Jurkat, Clone E6-1 (cell line): ENCODE results near the gene DBH.
"Not testable (repeated sequence)": the region's sequence is repeated elsewhere in the genome, so short reads cannot be mapped to it uniquely, and the experiment has no call there.

Experiments
- DNase-seq: peaks from one replicate; pipeline ENCODE4 v3.0.0-alpha.2; 2011; ENCODE audit warnings: low read depth, low spot score
- H3K4me3 ChIP-seq: 2 replicates; pipeline ENCODE4 v1.5.1; 2011; ENCODE audit warnings: mild to moderate bottlenecking, low read length, control low read depth, moderate library complexity

The DBH gene

DNA sequence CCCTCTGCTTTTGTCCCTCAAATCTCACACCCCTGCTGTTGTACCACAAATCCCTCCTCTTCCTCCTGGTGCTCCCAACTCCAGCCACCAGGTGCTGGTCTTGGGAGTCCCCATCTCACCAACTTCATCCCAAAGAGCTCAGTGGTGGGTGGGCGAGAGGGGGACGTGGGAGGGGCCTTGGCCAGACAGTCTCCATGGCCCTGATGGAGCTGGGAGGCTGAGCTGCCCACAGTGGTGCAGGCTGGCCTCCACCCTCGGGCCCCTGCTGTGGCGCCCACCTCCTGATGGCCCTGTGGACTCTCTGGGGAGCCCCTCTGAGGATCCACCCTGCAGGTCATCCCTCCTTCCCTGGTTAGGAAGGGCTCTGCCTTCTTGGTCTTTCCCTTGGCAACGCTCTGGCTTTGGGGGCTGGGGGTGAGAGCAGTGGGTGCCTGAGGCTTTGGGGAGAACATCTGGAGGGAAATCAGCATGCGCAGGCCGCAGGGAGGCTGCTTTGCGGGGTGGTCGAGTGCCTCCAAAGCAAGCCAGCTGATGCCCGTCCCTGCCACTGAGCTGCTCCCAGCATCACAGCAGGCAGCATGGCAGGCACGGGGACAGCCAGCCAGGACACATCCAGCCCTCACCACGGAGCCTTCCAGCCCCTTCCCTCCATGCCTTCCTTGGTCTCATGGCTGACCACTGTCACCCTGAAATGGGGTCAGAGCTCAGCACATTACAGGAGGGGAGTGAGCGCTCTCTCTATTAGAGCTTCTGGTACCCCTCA is 19.3 kb upstream of the DBH start:
- DNase-seq = no peak
- H3K4me3 ChIP-seq = no peak overlapping the region

GRCh38 chr9:133618726-133619125 is 17.4 kb upstream of the DBH start:
- DNase-seq = no peak
- H3K4me3 ChIP-seq = no peak overlapping the region

GRCh38 chr9:133619791-133620190 is 16.4 kb upstream of the DBH start:
- H3K4me3 ChIP-seq = no peak overlapping the region
- peak; percentile 90 for DNase-seq

DNA sequence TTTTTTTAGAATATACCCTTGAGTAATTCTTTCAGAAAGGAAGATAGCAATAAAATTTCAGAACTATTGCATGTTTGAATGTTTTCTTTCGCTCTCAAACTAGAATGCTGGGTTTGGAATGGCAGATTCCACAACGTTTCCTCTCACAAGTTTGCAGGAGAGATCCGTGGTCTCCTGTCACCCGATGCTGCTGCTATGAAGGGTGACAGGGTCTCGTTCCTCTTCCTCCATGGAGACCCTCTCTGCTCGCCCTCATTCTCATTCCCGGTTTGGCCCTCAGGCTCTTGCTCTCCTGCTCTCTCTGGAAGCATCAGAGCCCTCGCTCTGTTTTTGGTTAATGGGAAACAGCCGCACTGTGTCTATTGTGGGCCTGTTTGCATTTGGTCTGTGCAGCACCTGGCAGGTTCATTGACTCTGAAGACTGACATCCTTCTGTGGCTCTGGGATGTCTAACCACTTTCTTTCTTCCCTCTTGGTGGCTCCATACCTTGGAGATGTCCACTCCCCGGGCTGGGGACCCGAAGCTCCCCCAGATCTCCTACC is 14.4 kb upstream of the DBH start:
- DNase-seq = no peak
- no peak overlapping the region for H3K4me3 ChIP-seq

- DNase-seq = no peak
- H3K4me3 ChIP-seq = no peak overlapping the region
Measured at GRCh38 chr9:133622555-133622954, 13.6 kb upstream of the DBH start.

DNA sequence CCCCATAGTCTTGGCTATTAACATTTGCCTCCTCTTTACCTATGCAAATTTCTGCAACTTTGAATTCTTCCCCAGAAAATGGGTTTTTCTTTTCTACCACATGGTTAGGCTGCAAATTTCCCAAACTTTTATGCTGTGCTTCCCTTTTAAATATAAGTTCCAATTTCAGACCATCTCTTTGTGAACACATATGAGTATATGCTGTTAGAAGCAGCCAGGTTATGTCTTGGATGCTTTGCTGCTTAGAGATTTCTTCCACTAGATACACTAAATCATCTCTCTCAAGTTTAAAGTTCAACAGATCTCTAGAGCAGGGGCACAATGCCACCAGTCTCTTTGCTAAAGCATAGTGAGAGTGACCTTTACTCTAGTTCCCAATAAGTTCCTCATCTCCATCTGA is 10.2 kb upstream of the DBH start:
- DNase-seq, H3K4me3 ChIP-seq: not testable (repeated sequence)

DNA sequence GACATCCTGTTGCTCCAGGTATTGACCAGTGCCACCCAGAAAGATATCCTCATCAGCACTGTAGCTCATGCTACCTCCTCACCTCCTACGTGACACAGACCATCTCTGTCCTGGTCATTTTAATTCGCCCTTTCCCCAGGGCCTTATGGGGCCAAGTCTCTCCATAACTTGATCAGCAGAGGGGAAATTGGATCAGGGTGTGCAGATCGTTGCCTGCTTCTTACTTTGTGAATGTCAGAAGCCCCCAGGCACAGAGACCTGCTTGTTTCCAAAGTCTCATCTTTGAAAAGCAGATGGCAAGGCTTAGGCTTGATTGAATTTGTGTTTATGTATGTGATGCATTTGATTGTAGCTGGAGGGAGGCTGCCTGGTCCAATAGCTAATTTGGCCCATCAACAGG is 8.8 kb upstream of the DBH start:
- no peak for DNase-seq
- H3K4me3 ChIP-seq = no peak overlapping the region

DNA sequence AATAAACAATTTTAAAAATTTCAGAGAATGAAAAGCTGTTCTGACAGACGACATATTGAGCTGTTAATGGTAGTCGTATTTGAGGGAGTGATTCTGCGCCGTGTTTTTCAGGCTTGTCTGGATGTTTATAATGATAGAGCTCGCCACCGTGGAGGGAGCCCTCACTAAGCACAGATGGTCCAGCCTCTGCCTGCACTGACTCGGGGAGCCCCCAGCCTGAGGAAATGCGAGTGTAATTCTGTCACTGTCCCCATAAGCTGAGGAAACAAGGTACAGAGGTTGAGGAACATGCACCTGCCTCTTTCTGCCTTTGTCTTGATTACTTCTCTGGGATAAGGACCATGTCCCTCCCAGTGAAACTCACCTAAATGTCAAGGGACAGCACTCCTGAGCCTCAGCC is 7.4 kb upstream of the DBH start:
- H3K4me3 ChIP-seq = no peak overlapping the region
- no peak for DNase-seq

GRCh38 chr9:133629221-133630110 is 6.7 kb upstream of the DBH start:
- DNase-seq = no peak
- no peak overlapping the region for H3K4me3 ChIP-seq

DNA sequence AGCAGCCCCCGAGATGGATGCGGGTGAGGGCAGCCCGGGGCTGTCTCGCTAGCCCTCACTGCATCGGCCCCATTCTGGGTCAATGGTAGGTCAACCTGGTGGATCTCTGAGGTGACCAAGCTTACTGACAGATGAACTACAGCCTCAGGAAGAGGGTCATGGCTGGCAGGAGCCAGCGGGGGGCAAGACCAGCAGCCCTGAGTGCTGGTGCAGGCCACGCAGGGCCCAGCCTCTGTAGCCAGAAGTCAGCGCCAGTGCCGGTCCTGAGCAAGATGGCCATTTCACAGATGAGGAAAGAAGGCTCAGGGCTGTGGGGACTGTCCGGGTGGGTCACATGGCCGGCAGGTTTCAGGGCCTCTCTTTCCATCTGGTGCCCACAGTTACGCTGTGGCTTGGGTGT is 5.1 kb upstream of the DBH start:
- H3K4me3 ChIP-seq = no peak overlapping the region
- no peak for DNase-seq

DNA sequence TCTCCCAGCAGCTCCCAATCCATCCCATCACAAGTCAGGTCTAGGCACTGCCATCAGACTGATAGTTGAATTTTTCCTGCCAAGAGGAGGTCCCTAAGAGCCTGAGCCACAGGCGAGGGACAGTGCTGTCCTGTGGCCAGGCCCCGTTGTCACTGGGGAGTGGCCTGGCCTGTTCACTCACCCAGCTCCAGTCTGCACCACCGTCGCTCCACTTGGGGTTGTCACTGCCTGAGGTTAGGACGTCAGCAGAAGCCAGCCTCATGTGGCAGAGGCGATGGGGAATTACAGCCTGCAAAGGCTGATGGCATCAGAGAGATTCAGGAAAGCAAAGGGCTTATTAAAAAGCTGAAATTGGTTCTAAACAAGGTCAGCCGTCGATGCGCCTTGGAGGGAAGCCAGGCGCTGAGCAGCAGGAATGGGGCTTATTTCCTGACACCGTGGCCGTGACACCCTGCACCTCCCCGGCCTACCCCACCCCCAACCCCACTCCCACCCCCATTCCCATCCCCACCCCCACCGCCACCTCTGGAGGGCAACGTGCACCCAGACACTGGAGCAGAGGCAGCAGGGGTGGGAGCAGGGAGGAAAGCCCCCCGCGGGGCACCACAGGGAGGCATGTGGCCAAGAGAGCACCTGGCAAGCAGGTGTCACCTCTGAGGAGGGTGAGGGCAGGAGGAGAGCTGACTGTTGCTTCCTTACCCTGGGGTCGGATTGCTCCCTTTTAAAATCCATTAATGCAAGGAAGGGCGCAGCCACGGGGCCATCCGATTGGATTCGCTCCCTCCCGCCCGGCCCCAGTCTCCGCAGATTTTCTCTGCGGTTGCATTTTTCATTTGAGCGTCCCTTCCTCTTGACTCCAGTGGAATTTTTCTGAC is 3.1 kb upstream of the DBH start:
- no peak for DNase-seq
- no peak overlapping the region for H3K4me3 ChIP-seq

DNA sequence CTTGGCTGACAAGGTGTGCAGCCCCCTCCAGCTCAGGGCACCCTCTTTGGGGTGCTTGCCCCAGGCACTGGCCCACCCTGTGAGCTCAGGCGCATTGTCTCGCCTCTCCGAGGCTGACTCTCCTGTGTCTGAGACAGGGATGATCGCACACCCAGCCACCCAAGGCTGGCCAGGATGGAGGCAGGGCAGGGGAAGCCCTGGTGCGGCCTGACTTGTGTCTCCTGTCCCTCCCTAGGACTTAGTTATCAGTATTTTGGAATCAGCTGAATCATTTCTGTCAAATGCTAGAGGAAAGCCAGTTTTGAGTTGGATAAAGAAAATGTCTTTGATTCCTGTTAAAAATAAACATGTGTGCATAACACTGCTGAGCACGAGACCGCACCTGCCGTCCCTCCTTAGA is 2.5 kb upstream of the DBH start:
- DNase-seq = no peak
- no peak overlapping the region for H3K4me3 ChIP-seq

DNA sequence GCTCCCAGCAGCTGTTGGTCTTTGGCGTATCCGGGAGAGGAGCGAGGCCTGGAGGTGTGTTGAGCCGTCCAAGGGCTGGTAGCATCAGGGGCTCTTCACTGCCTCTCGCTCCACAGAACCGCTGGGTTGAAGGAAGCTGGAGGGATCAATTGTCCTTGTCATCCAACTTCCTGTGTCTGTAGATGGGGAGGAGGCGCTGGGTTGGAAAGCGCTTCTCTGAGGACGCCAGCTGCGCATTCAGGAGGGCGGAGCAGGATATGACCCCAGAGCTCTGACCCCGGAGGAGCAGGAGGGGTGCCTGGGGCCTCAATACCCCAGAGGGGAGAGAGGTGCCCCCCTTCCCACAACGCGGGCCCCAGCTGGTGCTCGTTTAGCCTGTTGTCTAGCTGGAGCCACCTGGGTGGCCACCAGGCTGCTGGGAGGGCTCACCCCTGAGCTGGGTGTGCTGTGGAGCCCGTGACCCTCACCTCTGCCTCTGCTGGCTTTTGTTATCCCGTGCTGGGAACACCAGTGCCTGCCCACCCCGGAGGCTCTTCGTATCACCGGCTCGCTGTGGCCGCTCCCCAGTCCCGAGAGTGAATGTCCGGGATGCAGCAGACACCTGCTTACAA is 2.0 kb upstream of the DBH start:
- DNase-seq = peak; percentile 43
- H3K4me3 ChIP-seq = no peak overlapping the region

DNA sequence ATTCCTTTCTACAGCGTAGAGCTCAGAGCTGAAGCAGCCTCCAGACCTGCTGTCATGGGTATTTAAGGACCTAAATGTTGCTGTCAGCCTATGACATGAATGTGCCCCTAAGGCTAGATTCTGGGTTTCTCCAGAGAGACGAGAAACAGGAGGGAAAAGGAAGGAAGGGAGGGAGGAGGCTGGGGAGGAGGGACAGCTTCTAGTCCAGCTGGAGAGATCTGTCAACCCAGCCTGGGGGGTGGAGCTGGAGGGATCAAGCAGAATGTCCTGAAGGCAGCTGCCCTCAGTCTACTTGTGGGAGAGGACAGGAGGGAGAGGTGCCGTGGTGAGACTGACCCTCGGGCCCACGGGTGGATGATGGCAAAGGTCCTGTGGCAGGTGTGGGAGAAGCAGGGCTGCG is 1.1 kb upstream of the DBH start:
- no peak for DNase-seq
- H3K4me3 ChIP-seq = no peak overlapping the region

DNA sequence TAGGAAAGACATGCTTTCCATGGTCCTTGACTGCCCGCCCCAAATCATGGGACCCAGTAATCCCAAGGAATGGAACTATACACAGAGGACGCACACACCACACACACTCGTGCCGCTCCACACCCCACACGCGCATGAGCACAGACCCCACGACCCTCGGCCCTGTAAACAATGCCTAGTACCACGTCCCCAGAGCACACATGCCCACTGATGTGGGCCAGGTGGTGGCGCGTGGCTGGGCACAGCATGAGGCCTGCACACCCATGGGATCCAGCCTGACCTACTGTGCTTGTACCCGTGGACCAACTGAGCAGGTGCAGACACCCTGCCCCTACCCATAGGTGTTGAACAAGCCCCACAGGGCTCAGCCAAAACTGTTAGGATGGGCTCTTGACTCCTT is 739 bp downstream of the DBH start:
- no peak overlapping the region for H3K4me3 ChIP-seq
- no peak for DNase-seq

DNA sequence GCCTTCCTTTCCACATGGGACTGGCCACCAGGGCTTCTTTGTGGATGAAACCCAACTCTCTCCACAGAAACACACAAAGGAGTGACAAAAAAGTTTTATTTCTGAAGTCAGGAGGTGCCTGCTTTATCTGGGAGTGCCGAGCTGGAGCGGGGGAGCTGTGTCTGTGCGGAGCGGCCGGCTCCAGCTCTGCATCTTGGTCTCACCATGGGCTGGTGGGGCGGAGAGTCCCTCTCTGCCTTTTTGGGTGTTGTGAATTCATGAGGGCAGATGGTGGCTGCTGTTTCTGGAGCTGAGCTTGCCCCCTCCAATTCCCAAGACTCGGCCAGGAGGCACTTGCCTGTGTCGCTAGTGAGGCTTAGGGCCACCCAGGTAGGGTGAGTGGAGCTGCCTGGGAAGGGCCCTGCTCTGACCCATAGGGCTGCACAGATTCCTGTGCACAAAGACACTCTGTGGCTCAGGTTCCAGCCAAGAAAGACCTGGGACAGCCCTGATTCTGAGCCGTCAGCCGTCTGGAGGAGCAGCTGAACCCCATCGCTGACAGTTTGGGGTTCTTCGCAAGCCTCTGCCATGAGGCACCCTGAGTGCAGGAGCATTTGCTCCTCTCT is 1.4 kb downstream of the DBH start:
- no peak overlapping the region for H3K4me3 ChIP-seq
- no peak for DNase-seq

DNA sequence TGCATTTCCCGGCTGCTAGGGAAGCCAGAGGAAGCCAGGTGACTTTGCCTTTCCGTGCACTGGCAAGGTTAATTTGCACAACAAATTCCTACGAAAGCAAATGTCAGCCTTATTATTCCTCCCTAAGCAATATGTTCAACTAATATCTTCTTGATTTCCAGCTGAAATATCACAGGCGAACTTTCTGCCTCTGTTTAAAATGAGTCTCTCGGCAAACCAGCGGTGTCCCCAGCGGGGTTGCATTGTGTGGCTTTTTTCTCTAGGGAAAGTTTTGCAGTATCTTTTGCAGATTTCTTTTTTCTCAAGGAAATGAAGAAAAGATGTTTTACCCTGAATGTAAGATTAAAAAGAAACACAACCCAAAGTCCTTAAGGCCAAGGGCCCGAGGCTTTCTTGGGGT is 1.9 kb downstream of the DBH start:
- no peak overlapping the region for H3K4me3 ChIP-seq
- DNase-seq = no peak

DNA sequence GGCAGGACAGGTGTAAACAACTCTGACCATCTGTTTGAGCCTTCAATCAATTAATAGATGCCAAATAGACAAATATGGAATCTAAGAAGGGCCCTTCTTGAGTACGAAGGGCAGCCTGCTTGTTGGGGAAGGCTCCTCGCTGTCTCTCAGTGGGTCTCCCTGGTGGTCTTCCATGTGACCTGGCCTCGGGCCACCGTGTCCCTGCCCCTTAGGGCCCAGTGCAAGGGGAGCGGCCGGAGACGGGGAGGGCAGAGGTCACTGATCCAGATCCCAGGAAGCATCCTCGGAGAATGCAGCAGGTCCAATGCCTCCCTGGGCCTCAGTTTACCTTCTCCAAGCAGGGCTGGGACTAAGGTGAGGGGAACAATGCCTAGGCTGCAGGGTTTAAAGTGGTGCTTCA is 2.5 kb downstream of the DBH start:
- H3K4me3 ChIP-seq = no peak overlapping the region
- no peak for DNase-seq

DNA sequence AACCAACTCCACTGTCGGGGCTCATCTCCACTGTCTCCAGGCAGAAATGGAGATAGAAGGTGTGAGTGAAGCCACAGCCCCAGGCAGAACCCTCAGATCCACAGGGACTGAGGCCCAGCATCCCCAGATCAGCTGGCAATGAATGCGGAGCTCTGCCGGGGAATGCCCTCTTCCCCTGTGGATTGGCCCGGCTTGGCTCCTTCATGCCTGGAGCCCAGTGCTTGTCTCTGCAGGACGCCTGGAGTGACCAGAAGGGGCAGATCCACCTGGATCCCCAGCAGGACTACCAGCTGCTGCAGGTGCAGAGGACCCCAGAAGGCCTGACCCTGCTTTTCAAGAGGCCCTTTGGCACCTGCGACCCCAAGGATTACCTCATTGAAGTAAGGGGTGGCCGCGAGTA is 3.5 kb downstream of the DBH start:
- no peak overlapping the region for H3K4me3 ChIP-seq
- no peak for DNase-seq
